HG02571 (cell line): Measurements from ENCODE around the gene CTCFL.
A peak's percentile ranks its signal among the peaks of the same experiment; 100 is the strongest.
"Not testable (repeated sequence)": the region's sequence is repeated elsewhere in the genome, so short reads cannot be mapped to it uniquely, and the experiment has no call there.

Experiments
- ATAC-seq: cut with Tn5 transposase; IDR thresholded peaks from one replicate; pipeline ENCODE4 v1.9.1; 2021; ENCODE audit warnings: mild to moderate bottlenecking, moderate library complexity; ENCODE audit not compliant: unreplicated experiment

CTCFL gene

GRCh38 chr20:57483287-57484050 is 41.5 kb downstream of the CTCFL start:
- no peak for ATAC-seq

- no peak for ATAC-seq
Observed at GRCh38 chr20:57482796-57483195, 42.1 kb downstream of the CTCFL start.

GRCh38 chr20:57482148-57482547 is 42.8 kb downstream of the CTCFL start:
- ATAC-seq = no peak

DNA sequence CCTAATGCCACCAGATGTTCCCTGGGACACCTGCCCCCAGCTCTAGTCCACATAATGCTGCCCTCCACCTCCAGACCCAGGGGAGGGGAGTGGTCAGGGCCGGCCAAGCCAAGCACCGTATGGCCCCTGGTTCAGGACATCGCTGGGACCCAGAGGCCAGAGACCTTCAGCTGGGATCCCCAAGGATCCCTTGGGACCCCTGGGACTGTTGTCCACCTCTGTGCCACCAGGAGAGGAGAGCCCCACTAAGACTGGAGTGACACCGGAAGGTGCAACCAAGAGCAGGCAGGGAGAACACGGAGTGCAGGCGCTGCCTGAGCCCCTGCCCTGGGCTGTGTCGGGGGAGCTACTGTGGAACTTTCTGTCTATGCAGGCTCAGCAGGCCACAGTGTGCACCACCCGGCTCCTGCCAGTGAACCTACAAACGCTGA is 43.6 kb downstream of the CTCFL start:
- peak; percentile 27 for ATAC-seq

DNA sequence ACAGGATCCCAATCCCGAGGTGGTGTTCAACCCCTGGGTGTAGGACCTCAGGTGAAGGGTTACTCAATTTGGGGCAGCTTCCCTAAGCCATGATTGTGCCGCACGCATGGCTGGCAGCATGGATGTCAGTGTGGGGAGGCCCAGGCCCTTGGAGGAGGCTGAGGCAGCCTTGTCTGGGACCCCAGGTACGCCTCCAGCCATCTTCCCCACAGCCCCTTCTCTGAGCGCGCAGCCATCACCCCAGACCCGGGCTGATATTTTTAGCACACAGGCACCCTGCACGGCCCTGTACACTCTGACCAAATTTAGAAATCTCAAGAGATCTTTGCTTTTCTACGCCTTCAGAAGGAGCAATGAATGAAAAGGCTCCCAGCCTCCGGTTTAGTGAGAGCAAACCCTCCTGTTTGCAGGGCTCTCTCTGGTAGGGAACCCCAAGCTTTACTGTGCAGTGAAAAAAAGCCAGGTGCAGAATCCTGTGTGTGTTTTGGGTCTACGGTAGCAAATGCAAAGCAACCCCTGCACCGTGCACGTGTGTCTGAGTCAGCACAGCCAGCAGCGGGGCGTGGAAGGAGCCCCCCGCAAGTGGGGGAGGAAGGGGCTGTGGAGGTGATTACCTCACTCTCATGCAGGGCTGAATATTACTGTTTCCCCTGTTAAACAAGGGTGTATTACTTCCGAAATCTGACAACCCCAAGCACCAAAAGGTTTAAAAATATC is 44.3 kb downstream of the CTCFL start:
- peak; percentile 57 for ATAC-seq

- ATAC-seq = no peak
Observed at GRCh38 chr20:57479196-57479595, 45.7 kb downstream of the CTCFL start.

- ATAC-seq = no peak
Observed at GRCh38 chr20:57478176-57478575, 46.8 kb downstream of the CTCFL start.

GRCh38 chr20:57476641-57477461 is 48.1 kb downstream of the CTCFL start:
- ATAC-seq = no peak

- no peak for ATAC-seq
Observed at GRCh38 chr20:57476084-57476526, 48.8 kb downstream of the CTCFL start.

DNA sequence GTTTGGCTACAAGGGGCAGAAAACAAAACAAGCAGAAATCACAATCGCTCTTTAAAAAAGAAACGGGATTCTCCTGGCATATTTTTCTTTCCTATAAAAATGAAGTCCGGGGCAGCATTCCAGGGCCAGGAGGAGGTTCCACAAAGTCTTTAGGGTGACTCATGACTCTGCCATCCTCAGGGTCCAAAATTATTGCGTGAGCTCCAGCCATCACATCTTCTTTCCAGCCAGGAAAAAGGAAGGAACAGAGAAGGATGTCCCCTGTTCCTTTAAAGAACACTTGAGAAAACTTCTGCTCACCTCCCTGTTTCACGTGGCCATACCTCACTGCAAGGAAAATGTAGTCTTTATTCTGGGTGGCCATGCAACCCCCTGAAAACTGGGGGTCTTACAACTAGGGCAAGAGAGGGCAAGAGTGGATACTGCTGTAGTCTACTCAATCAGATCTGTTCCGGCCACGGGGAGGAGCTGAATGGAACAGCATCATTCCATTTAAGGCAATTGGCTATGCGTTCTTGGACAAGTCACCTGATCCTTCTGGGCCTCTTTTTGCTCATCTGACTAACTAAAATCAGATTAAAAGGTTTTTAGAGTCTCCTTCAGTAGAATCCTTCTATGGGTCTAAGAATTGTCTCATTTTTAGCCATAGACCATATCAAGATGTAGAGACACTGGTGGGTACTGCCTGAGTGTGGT is 49.4 kb downstream of the CTCFL start:
- no peak for ATAC-seq

GRCh38 chr20:57474816-57475215 is 50.1 kb downstream of the CTCFL start:
- ATAC-seq = no peak

GRCh38 chr20:57474205-57474604 is 50.7 kb downstream of the CTCFL start:
- no peak for ATAC-seq

GRCh38 chr20:57473246-57474048 is 51.5 kb downstream of the CTCFL start:
- ATAC-seq = no peak

- not testable (repeated sequence) for ATAC-seq
Observed at GRCh38 chr20:57472474-57472873, 52.5 kb downstream of the CTCFL start.

DNA sequence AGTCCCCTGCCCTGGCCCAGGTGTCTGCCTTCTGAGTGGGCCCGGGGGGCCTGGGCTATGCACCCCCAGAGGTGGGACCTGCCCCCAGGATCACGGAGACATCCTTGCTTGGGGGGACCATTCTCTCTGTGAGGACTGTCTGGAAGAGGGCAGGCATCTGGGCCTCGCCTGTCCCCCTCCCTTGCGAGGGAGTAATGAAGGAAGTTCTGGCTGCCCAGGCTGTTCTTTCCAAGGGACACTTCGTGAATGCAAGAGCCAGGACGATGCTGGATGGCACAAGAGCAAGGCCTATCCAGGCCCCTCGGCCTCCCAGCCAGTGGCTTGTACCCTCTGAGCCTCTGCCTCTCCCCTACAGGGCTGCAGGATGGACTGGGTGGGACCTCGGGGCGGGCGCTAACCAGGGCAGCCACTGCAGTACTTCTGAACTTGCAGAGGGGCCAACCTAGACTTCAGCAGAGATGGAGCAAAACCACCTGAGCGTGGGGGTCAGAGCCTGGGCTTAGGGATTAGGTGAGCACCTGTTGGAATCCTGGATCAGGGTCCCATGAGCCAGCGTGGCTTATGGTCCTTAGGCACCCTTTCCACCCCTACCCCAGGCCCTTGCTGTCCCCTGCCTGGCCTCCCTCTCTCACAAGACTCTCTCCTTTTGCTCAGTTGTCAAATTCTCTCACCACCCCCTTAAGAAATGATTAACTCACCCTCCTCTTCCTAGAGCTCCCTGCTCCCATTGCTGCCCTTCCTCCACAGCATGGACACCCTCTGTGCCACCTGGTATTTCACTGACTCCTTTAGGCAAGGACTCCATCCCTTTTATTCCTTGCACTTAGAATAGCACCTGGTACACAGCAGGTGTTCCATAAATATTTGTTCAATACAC is 53.2 kb downstream of the CTCFL start:
- ATAC-seq = no peak

DNA sequence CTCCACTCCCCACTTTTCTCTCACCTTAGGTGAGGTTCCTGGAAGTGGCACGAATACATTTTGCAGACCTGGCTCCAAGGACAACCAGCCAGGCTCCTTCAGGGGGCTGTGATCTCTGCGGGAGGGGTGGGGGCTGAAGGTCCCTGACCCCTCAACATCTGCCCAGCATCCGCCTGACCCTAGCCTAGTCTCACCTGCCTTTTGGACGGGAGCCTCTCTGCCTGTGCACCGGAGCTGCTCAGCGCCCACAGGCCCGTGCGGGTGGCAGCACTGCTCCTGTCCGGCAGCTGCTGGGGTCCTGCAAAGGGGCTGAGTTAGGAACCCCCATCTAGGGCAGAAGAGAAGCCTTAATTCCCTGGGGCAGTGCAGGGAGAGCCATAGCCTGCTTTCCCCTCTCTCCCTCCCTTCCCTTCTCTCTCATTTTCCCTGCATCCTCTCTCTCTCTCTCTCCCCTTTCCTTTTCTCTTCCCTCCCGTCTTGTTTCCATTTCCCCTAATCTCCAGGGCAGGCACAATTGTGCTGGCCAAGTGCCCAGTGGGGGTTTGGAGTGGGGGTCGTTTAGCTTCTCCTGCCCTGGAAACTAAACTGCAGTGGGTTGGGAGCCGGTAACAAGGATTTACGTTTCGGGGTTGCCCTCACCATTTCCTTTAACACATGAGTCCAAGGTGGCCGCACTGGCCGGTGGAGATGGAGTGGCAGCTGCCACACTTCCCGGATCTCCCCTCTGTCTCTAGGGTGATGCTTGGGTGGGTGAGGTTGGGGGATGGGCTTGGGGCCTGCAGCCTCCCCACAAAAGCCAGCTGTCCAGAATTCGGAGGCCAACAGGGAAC is 54.1 kb downstream of the CTCFL start:
- ATAC-seq = no peak

- no peak for ATAC-seq
Observed at GRCh38 chr20:57470212-57470522, 54.8 kb downstream of the CTCFL start.
